GM12878 (cell line): ENCODE data around the gene KIAA0825. TPM values are rescaled to one million over a fixed set of nuclear protein-coding genes. Genes with fewer than 3 reads are reported as not detected.

ENCODE experiments used
- ATAC-seq: fragments of 200-7000 bp; cut with Tn5 transposase; 3 replicates; pipeline ENCODE4 v1.9.1; 2020; ENCODE audit warnings: mild to moderate bottlenecking, moderate library complexity
- BruUV-seq: library from RNA; stranded (reverse); fragments of 400-500 nt; replicated peaks from 2 replicates; lab custom pipeline; 2021; lab: Mats Ljungman, UMichigan
- CTCF ChIA-PET: fragments of 300-600 bp; sonication (Branson Sonifier 250); formaldehyde crosslinking; extraction: SDS; loops from one replicate; lab custom pipeline; 2021; ENCODE audit warnings: inconsistent platforms; lab: Yijun Ruan, JAX
- POLR2A ChIA-PET: fragments of 350-600 bp; formaldehyde crosslinking; extraction: SDS; loops from one replicate; lab custom pipeline; 2021; ENCODE audit warnings: inconsistent platforms; lab: Charles Lee
- RAD21 ChIA-PET: fragments of 300-600 bp; sonication (Branson Sonifier 250); formaldehyde crosslinking; loops from one replicate; lab custom pipeline; 2023; ENCODE audit warnings: antibody characterized with exemption; ENCODE audit not compliant: unreplicated experiment; lab: Charles Lee
- SMC1A ChIA-PET: fragments of 300-600 bp; sonication (Branson Sonifier 250); formaldehyde crosslinking; loops from one replicate; lab custom pipeline; 2023; ENCODE audit not compliant: unreplicated experiment, uncharacterized antibody; lab: Charles Lee
- DNase-seq: peaks from one replicate; pipeline ENCODE4 v3.0.0-alpha.2; 2011; ENCODE audit warnings: low read depth, low spot score
- FAIRE-seq: peaks from 3 replicates; lab custom pipeline; 2011; peaks lifted over from hg19 to GRCh38; lab: Jason Lieb, UNC
- H2AFZ ChIP-seq: 2 replicates; pipeline ENCODE4 v1.6.0; 2011; ENCODE audit warnings: low read depth, low read length, control low read depth; ENCODE audit not compliant: control insufficient read depth
- H3K27ac ChIP-seq: 2 replicates; pipeline ENCODE4 v1.5.1; 2011; ENCODE audit warnings: control low read depth; ENCODE audit not compliant: control insufficient read depth, insufficient read depth
- H3K27me3 ChIP-seq, 2 experiments: replicated peaks in 1 of 2; 2 replicates each; pipeline versions ENCODE4 v1.6.0 to v1.6.1; 2011; ENCODE audit warnings: low read length in 1 of 2; ENCODE audit not compliant: control insufficient read depth in 2 of 2, insufficient read depth in 2 of 2
- H3K36me3 ChIP-seq, 2 experiments: 2 replicates each; pipeline ENCODE4 v1.5.1; 2011; ENCODE audit warnings: low read length in 1 of 2; ENCODE audit not compliant: control insufficient read depth in 2 of 2, insufficient read depth in 2 of 2
- H3K4me1 ChIP-seq: 2 replicates; pipeline ENCODE4 v1.6.1; 2011; ENCODE audit warnings: mild to moderate bottlenecking, low read length, moderate library complexity, mixed read lengths; ENCODE audit not compliant: control insufficient read depth, insufficient read depth
- H3K4me2 ChIP-seq: 2 replicates; pipeline ENCODE4 v1.6.0; 2011; ENCODE audit warnings: control low read depth; ENCODE audit not compliant: control insufficient read depth, insufficient read depth
- H3K4me3 ChIP-seq: fragments of 200-600 bp; sonication (generic); 2 replicates; pipeline ENCODE4 v1.5.1; 2016
- H3K79me2 ChIP-seq: 2 replicates; pipeline ENCODE4 v1.6.0; 2011; ENCODE audit warnings: low read length; ENCODE audit not compliant: control insufficient read depth, insufficient read depth
- H3K9ac ChIP-seq: 2 replicates; pipeline ENCODE4 v1.8.0; 2011; ENCODE audit warnings: low read length, control low read depth, mixed read lengths; ENCODE audit not compliant: control insufficient read depth, insufficient read depth
- H3K9me3 ChIP-seq: replicated peaks from 3 replicates; pipeline ENCODE4 v1.5.1; 2011; ENCODE audit warnings: mild to moderate bottlenecking, low read length; ENCODE audit not compliant: control insufficient read depth, insufficient read depth
- H4K20me1 ChIP-seq: 2 replicates; pipeline ENCODE4 v1.6.0; 2011; ENCODE audit not compliant: control insufficient read depth, insufficient read depth
- DPF2 ChIP-seq: fragments of 450-650 bp; IDR thresholded peaks from 2 replicates; pipeline ENCODE4 v1.6.1; 2017; ENCODE audit warnings: mild to moderate bottlenecking
- E2F8 ChIP-seq: fragments of 450-650 bp; IDR thresholded peaks from 2 replicates; pipeline ENCODE4 v1.6.1; 2018; ENCODE audit warnings: mild to moderate bottlenecking, low read depth, moderate library complexity; ENCODE audit not compliant: partially characterized antibody
- E4F1 ChIP-seq: fragments of 450-650 bp; IDR thresholded peaks from 2 replicates; pipeline ENCODE4 v1.6.1; 2018; ENCODE audit warnings: borderline replicate concordance, mild to moderate bottlenecking; ENCODE audit not compliant: partially characterized antibody
- LARP7 ChIP-seq: fragments of 450-650 bp; IDR thresholded peaks from 2 replicates; pipeline ENCODE4 v1.6.1; 2017; ENCODE audit warnings: mild to moderate bottlenecking
- NFYB ChIP-seq: IDR thresholded peaks from 2 replicates; pipeline ENCODE4 v1.6.1; 2011; ENCODE audit warnings: low read depth, mild to moderate bottlenecking, low read length, improper control_type of control experiment, moderate library complexity; ENCODE audit not compliant: insufficient read depth
- NKRF ChIP-seq: fragments of 450-650 bp; conservative IDR thresholded peaks from 2 replicates; pipeline ENCODE4 v1.6.1; 2017; ENCODE audit warnings: mild to moderate bottlenecking, moderate library complexity
- PKNOX1 ChIP-seq: fragments of 450-650 bp; IDR thresholded peaks from 2 replicates; pipeline ENCODE4 v1.6.1; 2016; ENCODE audit warnings: mild to moderate bottlenecking
- POLR2A ChIP-seq: IDR thresholded peaks from 2 replicates; pipeline ENCODE4 v1.6.1; 2011; ENCODE audit warnings: low read depth, mild to moderate bottlenecking, low read length
- RCOR1 ChIP-seq: conservative IDR thresholded peaks from 2 replicates; pipeline ENCODE4 v1.6.1; 2012; ENCODE audit warnings: low read depth, low read length, improper control_type of control experiment
- RUNX3 ChIP-seq: IDR thresholded peaks from 2 replicates; pipeline ENCODE4 v1.6.1; 2012; ENCODE audit warnings: low read length, inconsistent platforms
- SKIL ChIP-seq: fragments of 450-650 bp; IDR thresholded peaks from 2 replicates; pipeline ENCODE4 v1.6.1; 2017; ENCODE audit warnings: mild to moderate bottlenecking, low read depth, inconsistent platforms; ENCODE audit not compliant: poor library complexity, severe bottlenecking
- ZNF217 ChIP-seq: fragments of 450-650 bp; IDR thresholded peaks from 2 replicates; pipeline ENCODE4 v1.6.1; 2017; ENCODE audit warnings: antibody characterized with exemption, mild to moderate bottlenecking
- WGBS: methylation state at CpG from one replicate; pipeline ENCODE4 v1.1.6; 2016; ENCODE audit warnings: low lambda C conversion rate; ENCODE audit not compliant: insufficient replicate concordance, insufficient coverage; ENCODE audit errors: missing lambda C conversion rate; 5-methylcytosine and 5-hydroxymethylcytosine counted together
- in situ Hi-C: fragments of 300-500 bp; cut with MboI; formaldehyde crosslinking; loops from 9 replicates; pipeline ENCODE4 v1.14.3; 2018; ENCODE audit warnings: mixed read lengths
- intact Hi-C: fragments of 100-400 bp; cut with micrococcal nuclease; formaldehyde crosslinking; loops from one replicate; pipeline ENCODE4 v1.14.2; 2022; ENCODE audit not compliant: unreplicated experiment
- polyA plus RNA-seq, 11 experiments: library from polyadenylated mRNA; depleted of rRNA in 4 of 11; unstranded in 6 of 11; stranded (reverse) in 5 of 11; fragments of >200 nt; fragmentation: Nextera tagmentation in 4 of 11; fragmentation: Illumina TruSeq in 1 of 11; extraction: Ambion mirVana in 4 of 11; extraction: Trizol in 1 of 11; gene quantifications; 1 replicate in 1 of 11; 2 replicates in 10 of 11; pipeline versions ENCODE4 v1.2.1 to v1.2.3, GENCODE V29; 2011 to 2016; ENCODE audit warnings: inconsistent platforms in 2 of 11, missing spikeins in 2 of 11, low read depth in 1 of 11
- total RNA-seq, 4 experiments: library from RNA; depleted of rRNA in 3 of 4; stranded (reverse); fragments of >200 nt in 3 of 4; fragmentation: Illumina TruSeq in 1 of 4; extraction: Trizol in 1 of 4; gene quantifications; 2 replicates each; pipeline versions ENCODE4 v1.2.1 to v1.2.3, GENCODE V29; 2013 to 2021

Gene KIAA0825
- total and polyA plus RNA-seq, 10 of the 15 experiments (the other 5 are each of a cell fraction or from before 2014, with no cell fraction given): 0.55 to 1.9 (median 1.5) TPM

DNA sequence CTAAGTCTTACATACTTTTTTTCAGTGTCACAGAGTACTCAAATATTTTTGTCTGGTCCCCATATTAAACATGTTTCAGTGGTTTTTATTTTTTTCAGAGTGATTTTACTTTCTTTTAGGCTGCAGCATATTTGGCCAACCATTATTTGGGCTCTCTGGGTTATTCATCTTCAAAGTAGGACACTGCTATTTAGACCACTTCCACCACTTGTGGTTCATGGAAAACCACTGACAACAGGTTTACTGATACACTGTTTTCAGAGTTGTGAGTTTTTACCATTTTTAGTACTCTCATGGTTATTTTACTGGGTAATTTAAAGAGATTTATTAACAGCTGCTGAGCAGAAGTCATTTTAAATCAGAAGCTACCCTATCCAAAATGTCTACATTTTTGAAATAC, 437.6 kb downstream of the KIAA0825 start (continued):
- TF ChIP-seq E2F8 (no peak), NFYB (no peak), LARP7 (no peak), PKNOX1 (no peak), DPF2 (no peak), RUNX3 (no peak)

- H4K20me1 ChIP-seq: no peaks in the 10 kb centered on the region
- no peak for ATAC-seq
- H3K4me2 ChIP-seq: no peak overlapping the region
- H3K4me3 ChIP-seq: no peak overlapping the region
- no peaks in the 10 kb centered on the region for H3K27me3 ChIP-seq
- H3K4me1 ChIP-seq: no peaks in the 10 kb centered on the region
- no peaks in the 10 kb centered on the region for H3K36me3 ChIP-seq
- no peak for DNase-seq
- ChIA-PET CTCF (no interaction called here), SMC1A (no interaction called here), RAD21 (no interaction called here), POLR2A (no interaction called here)
- no peak overlapping the region for H3K27ac ChIP-seq
- in situ Hi-C loops (no loop called here), intact Hi-C loops (no loop called here)
- H3K9ac ChIP-seq: no peak overlapping the region
- no peak for FAIRE-seq
- no peaks in the 10 kb centered on the region for H3K79me2 ChIP-seq
- peaks cover 1% of the 10 kb centered on the region; the same call in 2 of the 3 replicates for H3K9me3 ChIP-seq
- H2AFZ ChIP-seq: no peak overlapping the region
- no TSS peak for BruUV-seq
- WGBS: 38% methylated on average over 1 of the region's 1 CpG
- TF ChIP-seq E4F1 (no peak), POLR2A (no peak), NKRF (no peak), RCOR1 (no peak), SKIL (no peak), ZNF217 (no peak)
Observed at GRCh38 chr5:94175912-94176311, 442.5 kb downstream of the KIAA0825 start.
